PC-9 (cell line): Measurements from ENCODE around the gene FAM114A1.

Experiments
- CTCF ChIP-seq: fragments of 200-600 bp; sonication (generic); conservative IDR thresholded peaks from 2 replicates; pipeline ENCODE4 v1.6.1; 2017; ENCODE audit warnings: mixed run types, antibody characterized with exemption, mild to moderate bottlenecking, moderate library complexity
- EZH2 ChIP-seq: fragments of 200-600 bp; sonication (generic); IDR thresholded peaks from 2 replicates; pipeline ENCODE4 v1.8.0; 2017; ENCODE audit warnings: antibody characterized with exemption, low read depth

GRCh38 chr4:38987491-38987890, 119.9 kb downstream of the FAM114A1 start:
- TF ChIP-seq CTCF (no peak), EZH2 (no peak)
